HepG2 (cell line): ENCODE measurements around the gene PTGDR2. TPM values are rescaled to one million over a fixed set of nuclear protein-coding genes. Genes with fewer than 3 reads are reported as not detected.
A peak's percentile ranks its signal among the peaks of the same experiment; 100 is the strongest.

Experiments
- ADNP ChIP-seq: sonication (generic); formaldehyde crosslinking; IDR thresholded peaks from 2 replicates; pipeline ENCODE4 v1.4.0; 2020; ENCODE audit warnings: missing genetic modification reagents
- ARID4A ChIP-seq: sonication (generic); formaldehyde crosslinking; IDR thresholded peaks from 2 replicates; pipeline ENCODE4 v1.5.0; 2020; ENCODE audit warnings: mild to moderate bottlenecking, missing genetic modification reagents, borderline replicate concordance
- ATF2 ChIP-seq: sonication (generic); formaldehyde crosslinking; IDR thresholded peaks from 2 replicates; pipeline ENCODE4 v1.4.0; 2020; ENCODE audit warnings: missing genetic modification reagents
- FOSL2 ChIP-seq: sonication (generic); formaldehyde crosslinking; IDR thresholded peaks from 2 replicates; pipeline ENCODE4 v1.4.0; 2020; ENCODE audit warnings: missing genetic modification reagents
- GMEB1 ChIP-seq: sonication (generic); formaldehyde crosslinking; IDR thresholded peaks from 2 replicates; pipeline ENCODE4 v1.5.1; 2020; ENCODE audit warnings: missing genetic modification reagents, mild to moderate bottlenecking, borderline replicate concordance
- STAT5B ChIP-seq: sonication (generic); formaldehyde crosslinking; IDR thresholded peaks from 2 replicates; pipeline ENCODE4 v1.4.0; 2020; ENCODE audit warnings: missing genetic modification reagents
- TCF12 ChIP-seq, 2 experiments: fragments of 450-650 bp in 1 of 2; sonication (generic) in 1 of 2; formaldehyde crosslinking in 1 of 2; IDR thresholded peaks; 2 replicates each; pipeline versions ENCODE4 v1.6.1 to v1.8.0; 2017 to 2022; ENCODE audit warnings: antibody characterized with exemption in 1 of 2, mild to moderate bottlenecking in 1 of 2, missing genetic modification reagents in 1 of 2, moderate library complexity in 1 of 2
- YEATS4 ChIP-seq: sonication (generic); formaldehyde crosslinking; IDR thresholded peaks from 2 replicates; pipeline ENCODE4 v1.4.0; 2020; ENCODE audit warnings: missing genetic modification reagents, borderline replicate concordance
- ZBTB10 ChIP-seq: sonication (generic); formaldehyde crosslinking; IDR thresholded peaks from 2 replicates; pipeline ENCODE4 v1.4.0; 2020; ENCODE audit warnings: missing genetic modification reagents, borderline replicate concordance
- ZBTB43 ChIP-seq: sonication (generic); formaldehyde crosslinking; conservative IDR thresholded peaks from 2 replicates; pipeline ENCODE4 v1.4.0; 2020; ENCODE audit warnings: missing genetic modification reagents
- ZNF292 ChIP-seq: sonication (generic); formaldehyde crosslinking; IDR thresholded peaks from 2 replicates; pipeline ENCODE4 v1.8.1; 2022; ENCODE audit warnings: mild to moderate bottlenecking, low read depth, missing genetic modification reagents, borderline replicate concordance
- ZNF879 ChIP-seq: sonication (generic); formaldehyde crosslinking; IDR thresholded peaks from 2 replicates; pipeline ENCODE4 v1.8.1; 2023; ENCODE audit warnings: missing genetic modification reagents
- polyA plus RNA-seq, 8 experiments: library from polyadenylated mRNA; depleted of rRNA in 3 of 8; stranded (reverse) in 7 of 8; unstranded in 1 of 8; fragments of >200 nt; fragmentation: Illumina TruSeq in 4 of 8; extraction: Trizol in 4 of 8; gene quantifications; 2 replicates each; pipeline versions ENCODE4 v1.2.1 to v1.2.3, GENCODE V29; 2011 to 2016; ENCODE audit warnings: low read depth in 4 of 8, missing spikeins in 1 of 8, mixed read lengths in 1 of 8; ENCODE audit not compliant: insufficient read depth in 1 of 8
- total RNA-seq, 5 experiments: library from RNA; depleted of rRNA; stranded (reverse); fragments of >200 nt; fragmentation: Illumina TruSeq; extraction: Trizol; gene quantifications; 2 replicates each; pipeline ENCODE4 v1.2.3, GENCODE V29; 2016; ENCODE audit warnings: low read depth in 1 of 5

The PTGDR2 gene
- total and polyA plus RNA-seq, 2 of the 13 experiments (the other 11 are each of a cell fraction or from before 2014, with no cell fraction given) = 1.9 to 2.5 TPM

- TF ChIP-seq ARID4A (CRISPR knock-in tag) = peak; percentile 64
- TF ChIP-seq ZBTB10 = 0 out of 2 replicates have a peak, but pooled peaks have one; percentile 53
- TF ChIP-seq ATF2 (CRISPR knock-in tag) = 0 out of 2 replicates have a peak, but pooled peaks have one; percentile 23
- TF ChIP-seq ZNF879 = no peak
- no peak for TF ChIP-seq TCF12 (IDR thresholded peaks at IDR 0.05)
- no peak for TF ChIP-seq TCF12 (CRISPR knock-in tag; IDR thresholded peaks at IDR 0.05)
- no peak; the same call in 1 of the 2 replicates for TF ChIP-seq GMEB1 (CRISPR knock-in tag)
- TF ChIP-seq STAT5B (CRISPR knock-in tag) = no peak
- TF ChIP-seq YEATS4 (CRISPR knock-in tag) = peak; percentile 62; the same call in 1 of the 2 replicates
- peak; percentile 86 for TF ChIP-seq ZNF292 (CRISPR knock-in tag)
- 0 out of 2 replicates have a peak, but pooled peaks have one; percentile 56 for TF ChIP-seq ADNP (CRISPR knock-in tag)
- TF ChIP-seq ZBTB43 (CRISPR knock-in tag) = peak; percentile 100
- peak; percentile 6; the same call in 1 of the 2 replicates for TF ChIP-seq FOSL2
Measured at GRCh38 chr11:60855726-60856633, at the start of gene PTGDR2 (continued).
